Muscle layer of colon (tissue), 2 donors: ENCODE data around the gene TBCK.

Experiments used
- H3K27ac ChIP-seq: one replicate; pipeline ENCODE4 v1.7.0; 2013; ENCODE audit warnings: low read depth, mild to moderate bottlenecking, low read length, moderate library complexity
- H3K27me3 ChIP-seq, 2 donors: one replicate each; pipeline ENCODE4 v1.7.0; 2013; ENCODE audit warnings: low read length in 2 of 2, mild to moderate bottlenecking in 2 of 2; ENCODE audit not compliant: insufficient read depth in 2 of 2, control insufficient read depth in 1 of 2
- H3K36me3 ChIP-seq: one replicate; pipeline ENCODE4 v1.7.0; 2013; ENCODE audit warnings: mild to moderate bottlenecking, low read length; ENCODE audit not compliant: insufficient read depth
- H3K4me1 ChIP-seq: one replicate; pipeline ENCODE4 v1.7.0; 2013; ENCODE audit warnings: mild to moderate bottlenecking, low read length; ENCODE audit not compliant: insufficient read depth
- H3K4me3 ChIP-seq, 2 donors: one replicate each; pipeline ENCODE4 v1.7.0; 2013; ENCODE audit warnings: low read length in 2 of 2, low read depth in 1 of 2, mild to moderate bottlenecking in 1 of 2, moderate library complexity in 1 of 2
- H3K9ac ChIP-seq: one replicate; pipeline ENCODE4 v1.7.0; 2013; ENCODE audit warnings: low read length
- H3K9me3 ChIP-seq: one replicate; pipeline ENCODE4 v1.7.0; 2013; ENCODE audit warnings: mild to moderate bottlenecking, low read length
- donor health status: abdominal sarcoma.
- donor health status: Adenocarcinoma of cecum.

Gene TBCK

DNA sequence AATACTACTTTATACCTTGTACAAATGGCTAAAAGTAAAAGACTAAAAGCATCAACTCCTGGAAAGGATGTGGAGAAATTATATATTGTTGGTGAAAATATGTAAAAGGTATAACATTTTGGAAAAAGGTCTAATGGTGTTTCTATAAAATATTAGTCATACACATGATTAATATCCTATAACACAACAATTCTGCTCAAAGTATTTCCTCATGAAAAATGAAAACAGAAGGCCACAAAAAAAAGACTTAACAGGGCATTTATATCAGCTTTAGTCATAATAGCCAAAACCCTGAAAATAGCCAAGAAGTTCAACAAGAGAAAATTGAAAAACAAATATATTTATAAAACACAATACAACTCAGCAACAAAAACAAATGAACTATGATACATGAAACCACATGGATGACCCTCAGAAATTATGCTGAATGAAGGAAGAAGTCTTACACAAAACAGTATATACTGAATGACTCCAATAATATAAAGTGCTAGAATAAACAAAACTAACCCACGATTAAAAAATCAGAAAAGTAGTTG lies 38.8 kb downstream of the TBCK start:
- no peaks in the 10 kb centered on the region for H3K9me3 ChIP-seq
- H3K4me1 ChIP-seq: peaks cover 6% of the 10 kb centered on the region
- no peaks in the 10 kb centered on the region for H3K27me3 ChIP-seq
- H3K4me3 ChIP-seq: no peak overlapping the region
- H3K9ac ChIP-seq: no peak overlapping the region
- H3K27ac ChIP-seq: no peak overlapping the region
- H3K36me3 ChIP-seq: no peaks in the 10 kb centered on the region

DNA sequence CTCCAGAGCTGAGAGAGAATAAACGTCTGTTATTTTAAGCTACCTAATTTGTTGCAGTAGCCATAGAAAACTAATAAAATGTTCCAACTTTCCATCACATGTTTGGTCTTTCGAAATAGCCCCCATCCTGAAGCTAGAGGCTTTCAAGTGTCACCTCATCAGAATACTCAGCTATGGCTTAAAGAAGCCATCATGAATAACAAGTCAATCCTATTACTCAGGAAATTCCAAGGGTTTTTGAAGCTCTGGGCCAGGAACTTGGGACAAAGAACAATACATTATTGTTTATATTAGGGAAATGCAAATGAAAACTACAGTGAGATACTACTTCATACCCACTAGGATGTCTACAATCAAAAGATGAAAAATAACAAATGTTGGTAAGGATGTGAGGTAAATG lies 42.2 kb downstream of the TBCK start:
- H3K27ac ChIP-seq: no peak overlapping the region
- no peaks in the 10 kb centered on the region for H3K36me3 ChIP-seq
- H3K9ac ChIP-seq: no peak overlapping the region
- no peaks in the 10 kb centered on the region for H3K27me3 ChIP-seq
- no peak overlapping the region for H3K4me3 ChIP-seq
- no peaks in the 10 kb centered on the region for H3K9me3 ChIP-seq
- H3K4me1 ChIP-seq: peaks cover 6% of the 10 kb centered on the region

DNA sequence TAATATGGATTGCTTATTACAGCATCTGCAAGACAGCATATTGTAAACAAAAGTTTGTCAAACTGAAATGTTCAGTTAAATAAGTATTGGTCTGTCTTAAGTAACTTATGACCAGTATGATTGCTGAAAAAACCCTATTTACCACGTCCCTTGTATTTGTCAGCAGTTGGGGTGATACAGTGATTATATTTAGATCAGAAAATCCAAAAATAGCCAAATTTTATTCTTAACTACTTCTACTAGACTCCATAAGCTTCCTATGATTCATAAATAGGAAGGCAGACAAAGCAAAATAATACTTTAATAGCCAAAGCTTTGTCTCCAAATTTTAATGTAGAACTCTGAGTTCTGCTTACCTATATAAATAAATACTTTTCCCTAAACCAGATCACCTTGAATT lies 45.3 kb downstream of the TBCK start:
- Histone ChIP-seq H3K4me1 (peaks cover 6% of the 10 kb centered on the region), H3K9me3 (no peaks in the 10 kb centered on the region), H3K9ac (no peak overlapping the region), H3K27me3 (no peaks in the 10 kb centered on the region), H3K36me3 (no peaks in the 10 kb centered on the region), H3K27ac (no peak overlapping the region), H3K4me3 (no peak overlapping the region)

GRCh38 chr4:106269711-106270110 lies 46.3 kb downstream of the TBCK start:
- no peaks in the 10 kb centered on the region for H3K27me3 ChIP-seq
- no peaks in the 10 kb centered on the region for H3K9me3 ChIP-seq
- peaks cover 6% of the 10 kb centered on the region for H3K4me1 ChIP-seq
- H3K9ac ChIP-seq: no peak overlapping the region
- no peaks in the 10 kb centered on the region for H3K36me3 ChIP-seq
- H3K4me3 ChIP-seq: no peak overlapping the region
- H3K27ac ChIP-seq: no peak overlapping the region

- Histone ChIP-seq H3K27ac (no peak overlapping the region), H3K4me3 (no peak overlapping the region), H3K9ac (no peak overlapping the region), H3K9me3 (no peaks in the 10 kb centered on the region), H3K27me3 (no peaks in the 10 kb centered on the region), H3K4me1 (peaks cover 4% of the 10 kb centered on the region), H3K36me3 (no peaks in the 10 kb centered on the region)
These were observed 47.2 kb downstream of the TBCK start for GRCh38 chr4:106268786-106269185.

DNA sequence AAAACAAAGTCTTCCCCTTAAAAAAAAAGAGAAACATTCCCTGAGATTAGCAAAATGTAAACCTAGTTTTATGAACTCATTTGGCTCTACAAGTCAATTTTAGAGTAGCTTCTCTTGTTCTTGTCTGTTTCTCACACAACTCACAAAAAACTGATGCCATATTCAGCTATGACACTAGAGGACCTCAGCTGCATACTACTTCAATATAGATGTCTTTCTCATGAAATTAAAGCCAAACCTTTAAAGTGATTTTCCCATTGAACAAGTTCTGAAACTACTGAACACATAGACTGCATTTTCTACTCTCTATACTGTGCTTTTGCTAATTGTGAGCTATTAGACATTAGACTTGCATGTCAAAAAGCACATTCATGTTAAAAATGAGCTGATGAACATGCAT lies 49.8 kb downstream of the TBCK start:
- no peak overlapping the region for H3K9ac ChIP-seq
- H3K27ac ChIP-seq: no peak overlapping the region
- no peak overlapping the region for H3K4me3 ChIP-seq
- no peaks in the 10 kb centered on the region for H3K27me3 ChIP-seq
- no peaks in the 10 kb centered on the region for H3K9me3 ChIP-seq
- H3K4me1 ChIP-seq: no peaks in the 10 kb centered on the region
- H3K36me3 ChIP-seq: no peaks in the 10 kb centered on the region

DNA sequence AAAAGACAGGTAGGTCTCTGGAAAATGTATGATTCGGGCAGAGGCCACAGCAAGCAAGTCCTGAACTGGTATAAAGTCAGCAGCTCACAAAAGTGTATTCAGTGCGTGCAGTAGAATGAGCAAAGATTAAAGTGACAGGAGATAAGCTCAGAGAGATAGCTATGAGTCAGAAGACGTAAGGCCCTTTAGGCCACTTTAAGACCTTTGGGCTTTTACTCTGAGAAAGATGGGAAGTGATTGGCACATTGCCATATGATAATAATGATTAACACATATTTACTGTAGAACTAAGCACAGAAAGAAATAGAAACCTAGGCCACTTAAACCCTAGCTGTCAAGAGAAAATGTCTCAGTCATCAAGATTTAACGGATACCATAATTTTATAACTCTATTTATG lies 51.7 kb downstream of the TBCK start:
- Histone ChIP-seq H3K27ac (no peak overlapping the region), H3K9me3 (no peaks in the 10 kb centered on the region), H3K36me3 (no peaks in the 10 kb centered on the region), H3K4me1 (no peaks in the 10 kb centered on the region), H3K4me3 (no peak overlapping the region), H3K9ac (no peak overlapping the region), H3K27me3 (no peaks in the 10 kb centered on the region)

GRCh38 chr4:106263594-106264330 lies 52.2 kb downstream of the TBCK start:
- Histone ChIP-seq H3K27ac (no peak overlapping the region), H3K9me3 (no peaks in the 10 kb centered on the region), H3K9ac (no peak overlapping the region), H3K27me3 (no peaks in the 10 kb centered on the region), H3K36me3 (no peaks in the 10 kb centered on the region), H3K4me1 (no peaks in the 10 kb centered on the region), H3K4me3 (no peak overlapping the region)

DNA sequence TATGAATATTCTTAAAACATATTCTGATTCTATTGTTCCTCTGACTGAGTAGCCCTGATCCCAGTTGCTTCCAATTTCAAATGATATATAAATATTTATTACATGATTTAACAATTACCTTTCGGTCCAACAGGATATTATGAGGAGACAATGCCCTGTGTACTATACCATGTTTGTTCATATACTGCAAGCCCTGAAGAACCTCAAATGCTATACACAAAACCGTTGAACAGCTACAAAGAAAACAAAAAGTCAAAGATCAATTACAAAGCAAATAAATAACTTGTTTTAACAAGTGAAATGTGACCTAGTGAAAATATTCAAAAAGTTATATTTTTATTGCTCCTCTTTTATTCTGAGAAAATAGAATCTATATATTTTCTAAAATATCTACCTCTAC lies 54.0 kb downstream of the TBCK start:
- no peak overlapping the region for H3K4me3 ChIP-seq
- no peak overlapping the region for H3K27ac ChIP-seq
- H3K36me3 ChIP-seq: no peaks in the 10 kb centered on the region
- no peaks in the 10 kb centered on the region for H3K27me3 ChIP-seq
- no peak overlapping the region for H3K9ac ChIP-seq
- no peaks in the 10 kb centered on the region for H3K9me3 ChIP-seq
- H3K4me1 ChIP-seq: no peaks in the 10 kb centered on the region

- H3K27me3 ChIP-seq: no peaks in the 10 kb centered on the region
- peaks cover 5% of the 10 kb centered on the region for H3K36me3 ChIP-seq
These were observed 57.6 kb downstream of the TBCK start for GRCh38 chr4:106258145-106259045.

GRCh38 chr4:106256190-106256589 lies 59.8 kb downstream of the TBCK start:
- Histone ChIP-seq H3K4me3 (no peak overlapping the region), H3K9me3 (no peaks in the 10 kb centered on the region), H3K27me3 (no peaks in the 10 kb centered on the region), H3K36me3 (peaks cover 5% of the 10 kb centered on the region), H3K4me1 (no peaks in the 10 kb centered on the region), H3K9ac (no peak overlapping the region), H3K27ac (no peak overlapping the region)

More at GRCh38 chr4:106258145-106259045, 57.6 kb downstream of the TBCK start:
- no peaks in the 10 kb centered on the region for H3K4me1 ChIP-seq
- no peaks in the 10 kb centered on the region for H3K9me3 ChIP-seq
- H3K27ac ChIP-seq: no peak overlapping the region
- H3K9ac ChIP-seq: no peak overlapping the region
- H3K4me3 ChIP-seq: no peak overlapping the region
